Left cardiac atrium (tissue), 4 donors: Measurements from ENCODE around the gene OSBP2. TPM values are rescaled to one million over a fixed set of nuclear protein-coding genes. Genes with fewer than 3 reads are reported as not detected.

Experiments
- ATAC-seq, 2 donors: fragments of 200-7000 bp; cut with Tn5 transposase; one replicate each; pipeline ENCODE4 v1.9.1; 2020; ENCODE audit warnings: mild to moderate bottlenecking in 2 of 2, moderate library complexity in 2 of 2
- DNase-seq: peaks from one replicate; pipeline ENCODE4 v3.0.0-alpha.2; 2020
- intact Hi-C, 2 donors: fragments of 100-400 bp; cut with DNase I; formaldehyde crosslinking; loops; one replicate each; pipeline versions ENCODE4 v1.14.1 to v1.15.1; 2022 to 2023
- total RNA-seq, 2 donors: library from RNA; stranded (reverse); fragmentation: NEBNext Ultra II Directional; extraction: Animal tissue kit (Norgen Biotek cat#: 25700); gene quantifications; one replicate each; pipeline ENCODE4 v1.2.1, GENCODE V29; 2021
- donor health status: DM: no; HTN: yes; CAD: no.
- donor health status: DM: no; HTN: yes; CAD: no; lungs with severe emphysema.
- donor health status: DM: yes; HTN: yes; CAD: no.
- donor health status: Dilated cardiomyopathy.

The OSBP2 gene
- total RNA-seq, 2 donors from 2014 or later: 4.9 to 11.6 TPM

DNA sequence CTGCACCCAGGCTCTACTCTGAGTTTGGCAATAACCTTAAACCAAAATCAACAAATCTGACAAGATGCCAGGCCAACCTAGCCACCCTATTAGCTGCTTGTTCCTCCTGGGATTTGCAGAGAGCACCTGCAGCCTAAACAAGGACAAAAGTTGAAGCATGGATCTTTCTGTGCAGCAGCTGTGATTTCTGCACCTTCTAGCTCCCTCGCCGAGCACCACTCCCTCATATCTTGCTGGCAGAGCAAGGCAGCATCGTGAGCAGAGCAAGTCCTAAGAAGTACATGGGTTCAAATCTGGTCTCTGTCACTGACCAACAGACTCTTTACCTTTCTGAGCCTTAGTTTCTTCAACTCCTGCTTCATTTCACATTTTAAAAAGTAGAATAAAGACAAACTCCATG, 235.6 kb downstream of the OSBP2 start:
- no peak for DNase-seq
- no peak for ATAC-seq
- intact Hi-C loops: no loop called here

- intact Hi-C loops: no loop called here
- no peak for ATAC-seq
Measured at GRCh38 chr22:30931541-30932300, 237.0 kb downstream of the OSBP2 start.

GRCh38 chr22:30932661-30933060, 238.0 kb downstream of the OSBP2 start:
- ATAC-seq (no peak), DNase-seq (no peak)
- intact Hi-C loops: no loop called here

More at GRCh38 chr22:30931541-30932300, 237.0 kb downstream of the OSBP2 start:
- no peak for DNase-seq

DNA sequence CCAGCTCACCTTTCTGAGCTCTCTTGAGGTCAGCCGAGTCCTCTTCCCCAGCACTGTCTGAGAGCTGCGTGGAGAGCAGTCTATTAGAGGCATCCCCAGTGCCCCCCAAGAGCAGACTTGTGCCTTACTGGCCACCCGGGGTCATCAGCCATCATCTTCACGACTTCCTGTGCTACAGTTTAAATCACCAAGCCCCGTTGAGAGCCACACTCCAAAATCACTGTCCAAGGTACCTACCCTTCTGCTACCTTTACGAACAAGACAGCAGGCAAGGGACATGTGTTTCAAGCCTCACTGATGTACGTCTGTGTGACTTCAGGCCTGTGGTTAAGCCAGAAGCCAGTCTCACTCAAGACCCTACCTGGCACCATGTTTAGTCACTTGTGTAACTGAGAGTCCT, 238.8 kb downstream of the OSBP2 start:
- no peak for ATAC-seq
- DNase-seq: no peak
- intact Hi-C loops: no loop called here

GRCh38 chr22:30934053-30934452, 239.4 kb downstream of the OSBP2 start:
- no peak for ATAC-seq
- no peak for DNase-seq
- intact Hi-C loops: no loop called here

DNA sequence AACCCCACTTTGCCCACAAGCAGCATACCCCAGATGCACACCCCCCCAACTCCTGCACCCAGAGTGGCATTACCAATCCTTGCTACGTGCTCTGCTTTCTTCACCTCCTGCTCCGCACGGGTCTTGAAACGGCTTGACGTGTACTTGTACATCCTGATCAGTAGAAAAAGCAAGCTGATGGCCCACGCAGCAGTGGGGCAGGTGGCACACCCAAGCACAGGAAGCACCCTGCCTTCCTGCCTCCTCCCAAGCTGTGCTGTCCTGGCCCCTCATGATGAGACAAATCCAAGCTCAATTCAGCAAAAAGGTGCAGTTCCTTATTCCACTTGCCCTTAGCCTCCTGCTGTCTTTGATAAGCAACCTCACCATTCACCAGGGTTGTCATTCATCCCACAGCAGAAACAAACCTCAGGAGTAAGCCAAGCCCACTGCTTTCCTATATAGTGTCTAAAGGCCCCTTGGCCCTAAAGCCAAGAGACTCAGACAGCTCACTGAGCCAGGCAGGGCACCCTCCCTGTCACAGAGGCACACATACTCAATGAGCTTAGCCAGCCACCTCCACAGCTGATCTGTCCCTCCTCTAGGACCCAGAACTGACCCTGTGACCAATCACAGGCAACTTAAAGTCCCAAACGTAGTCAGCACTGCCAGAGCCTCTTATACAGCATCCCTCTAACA, 246.2 kb downstream of the OSBP2 start:
- intact Hi-C loops: loop anchor here in 1 of 2 donors (10.0 kb wide), 2 partner anchors 214 to 284 kb away; no protein-coding TSS in a partner anchor
- DNase-seq: no peak

DNA sequence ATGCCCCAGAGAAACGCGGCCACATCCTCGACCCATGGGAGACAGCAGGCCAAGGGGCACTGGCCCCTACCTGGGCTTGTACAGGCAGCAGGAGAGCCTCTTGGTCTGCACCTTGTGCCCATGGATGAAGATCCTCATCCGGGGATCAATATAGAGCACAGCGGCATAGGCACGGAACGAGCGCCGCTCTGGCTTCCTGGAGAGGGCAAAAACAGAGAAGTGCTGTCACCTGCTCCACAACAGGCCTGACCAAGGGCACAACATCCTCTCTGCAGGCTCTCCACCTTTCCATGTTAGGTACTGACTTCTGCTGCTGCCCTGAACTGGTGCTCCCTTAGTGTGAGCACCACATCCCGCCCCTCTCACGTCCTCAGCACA, 246.7 kb downstream of the OSBP2 start:
- intact Hi-C loops: loop anchor here in 1 of 2 donors (10.0 kb wide), 2 partner anchors 213 to 283 kb away; no protein-coding TSS in a partner anchor
- no peak for ATAC-seq
- DNase-seq: no peak

More for the DNA sequence above, 246.2 kb downstream of the OSBP2 start:
- no peak for ATAC-seq

DNA sequence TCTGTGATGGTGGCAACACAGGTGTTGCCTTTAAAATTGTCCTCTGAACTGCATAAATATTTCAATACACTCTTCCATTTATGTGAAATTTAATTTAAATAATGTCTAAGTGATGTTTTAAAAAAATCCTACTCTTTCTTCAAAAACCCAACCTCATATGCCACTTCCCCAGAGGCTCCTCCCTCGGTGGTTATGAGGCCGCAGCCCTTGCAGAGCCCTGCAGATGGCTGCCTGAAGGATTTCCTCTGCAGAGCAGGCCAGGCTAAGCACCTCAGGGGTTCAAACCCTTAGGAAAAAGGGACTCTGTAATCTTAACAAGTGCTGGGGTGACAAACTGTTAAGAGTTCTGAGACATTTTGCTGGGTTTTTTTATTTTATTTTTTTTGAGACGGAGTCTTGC, 248.7 kb downstream of the OSBP2 start:
- no peak for DNase-seq
- no peak for ATAC-seq
- intact Hi-C loops: loop anchor here in 1 of 2 donors (10.0 kb wide), 2 partner anchors 211 to 281 kb away; no protein-coding TSS in a partner anchor

DNA sequence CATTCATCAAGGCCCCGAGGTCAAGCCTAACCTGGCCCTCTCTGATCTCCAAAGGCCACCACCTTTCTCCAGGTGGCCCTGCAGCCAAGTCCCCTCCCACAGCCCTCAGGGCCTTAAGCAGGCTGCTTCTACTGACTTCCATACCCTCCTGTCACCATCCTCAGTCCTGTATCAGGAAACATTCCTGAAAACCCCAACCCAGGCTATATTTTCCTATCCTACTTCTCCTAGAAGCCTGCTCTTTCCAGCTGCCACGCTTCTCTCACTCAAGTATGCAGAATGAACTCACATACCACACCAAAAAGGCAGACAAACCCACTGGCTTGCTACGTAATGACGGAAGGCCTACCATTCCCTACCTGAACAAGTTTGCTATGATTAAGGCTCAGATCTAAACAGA, 250.3 kb downstream of the OSBP2 start:
- no peak for DNase-seq
- intact Hi-C loops: loop anchor here in 1 of 2 donors (5.0 to 10.0 kb wide), 3 partner anchors 142 to 280 kb away; no protein-coding TSS in a partner anchor
- ATAC-seq: no peak

DNA sequence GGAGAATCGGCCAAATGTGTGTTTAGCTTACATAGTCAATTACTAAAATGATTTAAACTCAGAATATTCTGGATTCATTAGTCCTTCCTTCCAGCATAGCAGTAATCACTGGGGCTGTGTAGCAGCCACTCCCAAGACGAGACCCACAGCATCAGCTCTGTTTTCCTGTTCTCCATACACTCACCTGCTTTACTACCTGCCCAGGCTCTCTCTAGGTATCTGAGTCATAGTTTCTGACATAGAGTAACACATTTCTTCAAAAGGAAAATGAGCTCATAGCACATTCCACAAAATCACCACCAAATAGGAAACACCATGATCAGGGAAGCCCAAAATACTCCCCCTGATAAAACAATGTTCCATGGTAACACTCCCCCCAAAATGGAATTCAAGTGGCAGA, 251.0 kb downstream of the OSBP2 start:
- peak; percentile 17 to 51 for ATAC-seq
- intact Hi-C loops: loop anchor here (2.0 to 10.0 kb wide), 4 partner anchors 139 to 279 kb away; no protein-coding TSS in a partner anchor
- DNase-seq: no peak

DNA sequence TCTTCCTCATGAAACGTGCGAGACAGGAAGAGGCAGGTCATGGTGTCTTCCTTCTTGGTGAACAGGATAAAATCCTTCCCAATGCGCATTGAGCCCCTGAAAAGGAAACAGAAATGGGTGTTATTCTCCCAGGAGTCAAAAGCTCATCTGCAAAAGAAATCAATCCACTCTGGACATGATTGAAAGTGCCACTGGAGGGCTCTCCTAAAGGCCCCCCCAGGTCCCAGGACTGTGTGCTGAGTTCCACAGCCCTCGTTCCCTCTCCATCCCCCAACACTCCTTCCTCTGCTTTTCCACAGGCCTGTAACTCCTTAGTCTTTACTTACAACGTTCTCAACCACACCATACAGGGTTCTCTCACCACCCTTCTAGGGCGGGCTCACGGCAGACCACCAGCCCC, 251.7 kb downstream of the OSBP2 start:
- intact Hi-C loops: loop anchor here (2.0 to 10.0 kb wide), 4 partner anchors 138 to 278 kb away; no protein-coding TSS in a partner anchor
- DNase-seq (no peak), ATAC-seq (no peak)

- DNase-seq (peak; percentile 58), ATAC-seq (peak; percentile 75 to 82)
- intact Hi-C loops: loop anchor here (2.0 to 10.0 kb wide), 4 partner anchors 138 to 278 kb away; no protein-coding TSS in a partner anchor
Measured at GRCh38 chr22:30947173-30947815, 252.6 kb downstream of the OSBP2 start.

DNA sequence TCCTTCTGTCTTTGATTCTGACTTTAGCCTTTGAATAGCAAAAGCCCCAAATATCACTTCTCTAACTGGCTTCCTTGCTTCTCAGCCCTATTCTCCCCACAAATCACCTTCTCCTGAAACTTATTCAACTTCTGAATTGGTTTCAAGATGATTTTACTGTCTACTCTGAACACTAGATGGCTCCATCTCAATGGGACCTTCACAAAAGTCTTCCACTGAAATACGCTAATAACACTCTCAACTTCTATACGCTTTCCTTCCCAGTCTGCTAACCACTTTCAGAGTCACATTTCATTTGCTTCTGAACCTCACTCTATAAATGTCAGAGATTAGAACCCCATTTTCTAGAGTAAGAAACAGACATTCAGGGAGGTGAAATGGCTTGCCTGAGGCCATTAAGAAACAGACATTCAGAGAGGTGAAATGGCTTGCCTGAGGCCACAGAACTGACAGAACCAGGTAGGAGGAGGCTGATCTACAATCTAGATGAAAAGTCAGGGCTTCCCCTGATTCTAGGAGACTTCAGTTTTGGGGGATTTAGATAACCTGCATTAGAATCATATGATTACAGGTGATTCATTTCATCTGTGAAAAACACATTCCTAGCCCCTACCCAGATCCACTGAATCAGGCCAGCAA, 253.3 kb downstream of the OSBP2 start:
- intact Hi-C loops: loop anchor here (2.0 to 10.0 kb wide), 5 partner anchors 137 to 277 kb away; no protein-coding TSS in a partner anchor
- peak; percentile 56 to 64 for ATAC-seq
- DNase-seq: no peak

GRCh38 chr22:30948930-30949342, 254.3 kb downstream of the OSBP2 start:
- intact Hi-C loops: loop anchor here (2.0 to 10.0 kb wide), 4 partner anchors 138 to 276 kb away; no protein-coding TSS in a partner anchor
- ATAC-seq (no peak), DNase-seq (no peak)

DNA sequence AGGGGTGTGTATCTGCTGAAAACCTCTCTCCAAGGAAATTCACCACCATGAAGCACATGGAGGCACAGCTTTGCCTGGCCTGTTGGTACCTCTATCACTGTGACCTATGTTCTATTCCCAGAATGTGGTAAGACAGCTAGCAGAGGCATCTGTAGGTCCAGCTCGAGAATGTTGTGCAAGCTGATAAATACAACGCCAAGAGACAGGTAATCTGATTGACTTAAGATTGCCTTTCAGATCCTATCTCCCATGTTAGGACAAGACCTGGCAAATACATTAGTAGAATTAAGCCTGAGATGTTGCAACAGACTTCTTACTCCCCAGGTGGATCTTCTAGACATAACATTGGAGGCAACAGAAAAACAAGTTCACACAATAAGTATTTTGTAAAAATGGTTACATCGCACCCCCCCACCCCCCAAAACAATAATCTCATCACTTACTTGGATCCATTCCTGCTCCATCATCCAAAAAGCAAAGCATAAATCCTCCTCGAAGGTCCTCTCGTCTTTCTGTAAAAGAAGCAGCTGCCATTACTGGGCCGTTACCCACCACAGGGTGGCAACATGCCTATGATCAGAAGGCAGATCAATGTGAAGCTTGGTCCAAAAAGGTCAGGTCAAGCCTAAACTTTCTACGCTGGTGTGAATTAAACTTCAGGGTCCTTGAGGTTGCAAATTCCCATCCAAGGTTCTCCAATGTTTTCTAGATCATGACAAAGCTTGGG, 255.4 kb downstream of the OSBP2 start:
- intact Hi-C loops: loop anchor here (2.0 to 10.0 kb wide), 4 partner anchors 137 to 275 kb away; no protein-coding TSS in a partner anchor
- DNase-seq (no peak), ATAC-seq (no peak)

- intact Hi-C loops: no loop called here
- ATAC-seq (no peak), DNase-seq (no peak)
Measured at GRCh38 chr22:30953206-30953605, 258.5 kb downstream of the OSBP2 start.

DNA sequence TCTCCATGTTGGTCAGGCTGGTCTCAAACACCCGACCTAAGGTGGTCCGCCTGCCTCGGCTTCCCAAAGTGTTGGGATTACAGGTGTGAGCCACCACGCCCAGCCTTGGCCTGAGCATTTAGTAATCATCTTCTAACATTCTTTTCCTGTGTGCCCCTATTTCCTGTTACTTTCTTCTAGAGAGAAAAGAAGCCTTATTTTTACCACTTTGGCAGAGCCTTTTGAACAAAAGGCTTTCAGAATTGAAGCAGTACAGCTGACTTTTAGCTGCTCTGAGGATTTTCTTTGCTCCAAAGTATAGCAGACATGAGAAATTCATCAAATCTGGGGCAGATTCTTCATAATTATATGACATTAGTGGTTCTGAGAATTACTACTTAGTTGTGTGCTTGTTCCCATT, 260.5 kb downstream of the OSBP2 start:
- ATAC-seq: no peak
- DNase-seq: no peak
- intact Hi-C loops: no loop called here
